IMR-90 (cell line): ENCODE results near the gene STKLD1. TPM values are rescaled to one million over a fixed set of nuclear protein-coding genes. Genes with fewer than 3 reads are reported as not detected.

ENCODE experiments used
- ATAC-seq: fragments of 200-7000 bp; cut with Tn5 transposase; 2 replicates; pipeline ENCODE4 v1.9.1; 2020; ENCODE audit warnings: low read depth, mild to moderate bottlenecking, moderate library complexity
- BruUV-seq: library from RNA; stranded (reverse); fragments of 400-500 nt; replicated peaks from 2 replicates; lab custom pipeline; 2021; lab: Mats Ljungman, UMichigan
- CTCF ChIA-PET: fragments of 300-600 bp; formaldehyde crosslinking; extraction: SDS; loops from one replicate; lab custom pipeline; 2021; ENCODE audit warnings: antibody characterized with exemption; lab: Yijun Ruan, JAX
- POLR2A ChIA-PET: fragments of 300-600 bp; sonication (Branson Sonifier 250); formaldehyde crosslinking; loops from one replicate; lab custom pipeline; 2022; ENCODE audit warnings: antibody characterized with exemption; ENCODE audit not compliant: unreplicated experiment; lab: Charles Lee
- DNase-seq: peaks from one replicate; pipeline ENCODE4 v3.0.0; 2013
- H2AFZ ChIP-seq: replicated peaks from 2 replicates; pipeline ENCODE3; 2013; ENCODE audit warnings: low read length, mild to moderate bottlenecking; ENCODE audit not compliant: poor library complexity
- H2AK5ac ChIP-seq: 2 replicates; pipeline ENCODE4 v1.6.1; 2013; ENCODE audit warnings: low read depth, low read length, inconsistent platforms
- H2AK9ac ChIP-seq: replicated peaks from 2 replicates; pipeline ENCODE3; 2013; ENCODE audit warnings: mild to moderate bottlenecking, low read depth, low read length, moderate library complexity; ENCODE audit not compliant: poor library complexity
- H2BK120ac ChIP-seq: 2 replicates; pipeline ENCODE4 v1.6.1; 2013; ENCODE audit warnings: low read depth, low read length, inconsistent platforms
- H2BK15ac ChIP-seq: 3 replicates; pipeline ENCODE4 v1.6.1; 2013; ENCODE audit warnings: low read depth, low read length, inconsistent platforms
- H2BK20ac ChIP-seq: 2 replicates; pipeline ENCODE4 v1.6.1; 2013; ENCODE audit warnings: low read depth, mild to moderate bottlenecking, inconsistent platforms, low read length, moderate library complexity
- H2BK5ac ChIP-seq: 2 replicates; pipeline ENCODE4 v1.6.1; 2013; ENCODE audit warnings: mild to moderate bottlenecking, low read depth, low read length, inconsistent platforms; ENCODE audit not compliant: poor library complexity, severe bottlenecking
- H3K14ac ChIP-seq: replicated peaks from 2 replicates; pipeline ENCODE4 v1.6.1; 2013; ENCODE audit warnings: low read depth, low read length, inconsistent platforms
- H3K18ac ChIP-seq: 2 replicates; pipeline ENCODE4 v1.6.1; 2013; ENCODE audit warnings: low read depth, low read length, control low read depth
- H3K23ac ChIP-seq: 2 replicates; pipeline ENCODE4 v1.6.1; 2013; ENCODE audit warnings: low read depth, low read length, inconsistent platforms
- H3K27ac ChIP-seq: 2 replicates; pipeline ENCODE4 v1.5.1; 2013; ENCODE audit warnings: mild to moderate bottlenecking, control low read depth, low read length; ENCODE audit not compliant: insufficient read depth
- H3K27me3 ChIP-seq: 2 replicates; pipeline ENCODE4 v1.6.1; 2013; ENCODE audit warnings: low read length; ENCODE audit not compliant: control insufficient read depth, insufficient read depth
- H3K36me3 ChIP-seq: 2 replicates; pipeline ENCODE4 v1.6.1; 2013; ENCODE audit warnings: low read length, mixed read lengths; ENCODE audit not compliant: control insufficient read depth, insufficient read depth
- H3K4ac ChIP-seq: 2 replicates; pipeline ENCODE4 v1.6.1; 2013; ENCODE audit warnings: low read depth, low read length, inconsistent platforms
- H3K4me1 ChIP-seq: 2 replicates; pipeline ENCODE4 v1.6.1; 2013; ENCODE audit warnings: low read length, mixed read lengths; ENCODE audit not compliant: control insufficient read depth, insufficient read depth
- H3K4me2 ChIP-seq: 2 replicates; pipeline ENCODE4 v1.6.1; 2013; ENCODE audit warnings: low read depth, mild to moderate bottlenecking, control low read depth, low read length, moderate library complexity
- H3K4me3 ChIP-seq: 2 replicates; pipeline ENCODE4 v1.5.1; 2013; ENCODE audit warnings: low read depth, mild to moderate bottlenecking, control low read depth, low read length, moderate library complexity; ENCODE audit not compliant: insufficient read depth
- H3K56ac ChIP-seq: 2 replicates; pipeline ENCODE4 v1.6.1; 2013; ENCODE audit warnings: low read length, inconsistent platforms; ENCODE audit not compliant: insufficient read depth; ENCODE audit errors: extremely low read depth
- H3K79me1 ChIP-seq, 2 experiments: 2 replicates each; pipeline ENCODE4 v1.6.1; 2013; ENCODE audit warnings: low read length in 2 of 2, inconsistent platforms in 1 of 2, low read depth in 1 of 2
- H3K9ac ChIP-seq: 2 replicates; pipeline ENCODE4 v1.6.1; 2013; ENCODE audit warnings: low read depth, low read length, control low read depth
- H3K9me1 ChIP-seq: 2 replicates; pipeline ENCODE4 v1.6.1; 2013; ENCODE audit warnings: low read length, inconsistent platforms; ENCODE audit not compliant: insufficient read depth
- H3K9me3 ChIP-seq: 2 replicates; pipeline ENCODE4 v1.6.1; 2013; ENCODE audit warnings: low read length; ENCODE audit not compliant: control insufficient read depth, insufficient read depth
- H4K20me1 ChIP-seq: 2 replicates; pipeline ENCODE4 v1.6.1; 2013; ENCODE audit warnings: low read length, inconsistent platforms; ENCODE audit not compliant: insufficient read depth
- H4K5ac ChIP-seq: 2 replicates; pipeline ENCODE4 v1.6.1; 2013; ENCODE audit warnings: mild to moderate bottlenecking, low read depth, low read length, control low read depth
- H4K8ac ChIP-seq, 2 experiments: 2 replicates each; pipeline ENCODE4 v1.6.1; 2013; ENCODE audit warnings: low read depth in 2 of 2, low read length in 2 of 2, control low read depth in 1 of 2, inconsistent platforms in 1 of 2
- H4K91ac ChIP-seq: 2 replicates; pipeline ENCODE4 v1.6.1; 2013; ENCODE audit warnings: low read depth, low read length, inconsistent platforms; ENCODE audit not compliant: insufficient read depth
- BHLHE40 ChIP-seq: fragments of 150-350 bp; IDR thresholded peaks from 2 replicates; pipeline ENCODE4 v1.6.1; 2016; ENCODE audit warnings: mild to moderate bottlenecking, low read depth, low read length
- CEBPB ChIP-seq: IDR thresholded peaks from 2 replicates; pipeline ENCODE4 v1.6.1; 2012; ENCODE audit warnings: low read depth, low read length, improper control_type of control experiment
- NFE2L2 ChIP-seq: fragments of 150-350 bp; IDR thresholded peaks from 2 replicates; pipeline ENCODE4 v1.6.1; 2016; ENCODE audit warnings: low read depth, mild to moderate bottlenecking, low read length
- WGBS, 2 experiments: methylation state at CpG; one replicate each; pipeline versions ENCODE4 v1.1.5 to v1.1.7; 2013; ENCODE audit warnings: missing lambda C conversion rate in 2 of 2; ENCODE audit not compliant: insufficient read length in 1 of 2; ENCODE audit errors: extremely low coverage in 2 of 2; 5-methylcytosine and 5-hydroxymethylcytosine counted together
- dilution Hi-C: fragments of 300-500 bp; cut with HindIII; formaldehyde crosslinking; loops from one replicate; pipeline ENCODE4 v1.14.3; 2018; ENCODE audit warnings: low sequenced_read_pairs; ENCODE audit not compliant: unreplicated experiment
- in situ Hi-C: fragments of 300-500 bp; cut with MboI; formaldehyde crosslinking; loops from 3 replicates; pipeline ENCODE4 v1.14.3; 2019; ENCODE audit warnings: low sequenced_read_pairs, inconsistent platforms, mixed read lengths
- intact Hi-C: fragments of 100-400 bp; cut with micrococcal nuclease; formaldehyde crosslinking; loops from 2 replicates; pipeline ENCODE4 v1.10.0; 2022
- polyA plus RNA-seq, 3 experiments: library from polyadenylated mRNA; depleted of rRNA; stranded (reverse); fragments of >200 nt; gene quantifications; 2 replicates each; pipeline ENCODE4 v1.2.3, GENCODE V29; 2012; ENCODE audit warnings: low replicate concordance in 1 of 3
- total RNA-seq: library from RNA; depleted of rRNA; stranded (reverse); fragments of >200 nt; gene quantifications from 2 replicates; pipeline ENCODE4 v1.2.3, GENCODE V29; 2012

The STKLD1 gene
- total and polyA plus RNA-seq, 2 of the 4 experiments (the other 2 are of a cell fraction), result 0.54 to 0.65 TPM

DNA sequence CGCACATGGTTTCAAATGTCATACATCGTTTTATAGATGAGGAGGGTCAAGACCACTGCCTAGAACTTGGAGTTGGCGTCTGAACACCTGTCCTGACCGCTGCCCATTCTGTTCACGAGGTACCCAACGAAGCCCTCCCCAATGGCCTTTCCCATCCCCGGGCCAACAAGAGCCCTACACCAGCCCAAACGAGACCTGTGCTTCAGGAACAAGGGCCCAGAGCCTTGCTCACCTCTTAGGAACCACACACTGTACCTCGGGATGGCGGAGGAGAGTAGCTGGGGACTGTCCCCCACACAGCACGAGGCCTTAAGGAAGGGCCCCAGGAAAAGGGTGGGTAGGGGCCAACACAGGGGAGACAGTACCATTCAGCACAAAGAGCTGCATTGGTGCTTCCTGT is 43.2 kb upstream of the STKLD1 start:
- H3K56ac ChIP-seq, result no peak overlapping the region
- no peak overlapping the region for H3K14ac ChIP-seq
- CTCF ChIA-PET, result no interaction called here
- H3K9ac ChIP-seq, result no peak overlapping the region
- H2BK15ac ChIP-seq, result no peak overlapping the region
- H3K4ac ChIP-seq, result no peak overlapping the region
- no peak overlapping the region for H3K23ac ChIP-seq
- no peak overlapping the region for H2AFZ ChIP-seq
- no peak overlapping the region for H4K91ac ChIP-seq
- H3K9me1 ChIP-seq, result peaks cover 10% of the 10 kb centered on the region; the same call in 1 of the 2 replicates
- H4K20me1 ChIP-seq, result no peaks in the 10 kb centered on the region; the same call in 1 of the 2 replicates
- no peak overlapping the region for H3K4me2 ChIP-seq
- no peak overlapping the region for H2BK120ac ChIP-seq
- in situ Hi-C loops (no loop called here), intact Hi-C loops (no loop called here), dilution Hi-C loops (no loop called here)
- H3K79me1 ChIP-seq, result peaks cover 17 to 34% of the 10 kb centered on the region in 2 experiments; a peak in 3 of 4 replicates
- H3K4me3 ChIP-seq, result no peak overlapping the region
- no peaks in the 10 kb centered on the region for H3K9me3 ChIP-seq
- POLR2A ChIA-PET, result no interaction called here
- H2BK20ac ChIP-seq, result no peak overlapping the region
- no peak overlapping the region for H2AK5ac ChIP-seq
- H3K4me1 ChIP-seq, result no peaks in the 10 kb centered on the region
- BruUV-seq, result no TSS peak
- H3K27me3 ChIP-seq, result no peaks in the 10 kb centered on the region
- H3K18ac ChIP-seq, result no peak overlapping the region
- peaks cover 35% of the 10 kb centered on the region for H3K36me3 ChIP-seq
- H3K27ac ChIP-seq, result no peak overlapping the region
- no peak overlapping the region for H4K5ac ChIP-seq
- ATAC-seq (no peak), DNase-seq (no peak)
- no CpG with 5 or more reads among the region's 11 CpGs for WGBS, 2 experiments
- H2AK9ac ChIP-seq, result peak overlapping the region; percentile 7
- H4K8ac ChIP-seq, result no peak overlapping the region
- no peak for TF ChIP-seq NFE2L2
- TF ChIP-seq CEBPB, result no peak
- TF ChIP-seq BHLHE40, result no peak
- H2BK5ac ChIP-seq, result no peak overlapping the region
